HG02571 (cell line): Measurements from ENCODE around the gene PTPRR.

Experiments
- ATAC-seq: cut with Tn5 transposase; IDR thresholded peaks from one replicate; pipeline ENCODE4 v1.9.1; 2021; ENCODE audit warnings: mild to moderate bottlenecking, moderate library complexity; ENCODE audit not compliant: unreplicated experiment

Gene PTPRR

GRCh38 chr12:70652451-70652850 is 268.1 kb downstream of the PTPRR start:
- no peak for ATAC-seq

DNA sequence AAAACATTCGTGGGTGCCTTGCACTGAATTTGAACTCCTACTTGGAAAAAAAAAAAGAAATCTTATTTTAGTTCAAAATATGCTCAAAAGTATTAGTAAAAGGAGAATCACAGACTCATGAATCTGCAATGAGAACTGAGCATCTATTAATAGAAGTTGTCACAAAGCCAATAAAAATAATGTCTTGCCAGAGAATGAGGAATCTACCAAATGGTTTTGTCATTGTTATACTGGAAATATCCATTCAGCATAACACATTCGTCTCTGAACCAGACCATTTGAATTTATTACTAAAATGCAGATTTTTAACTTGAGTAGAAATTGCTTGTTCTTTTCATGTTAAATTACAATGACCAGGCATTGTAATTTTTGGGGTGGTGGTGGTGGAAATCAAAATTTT is 271.7 kb downstream of the PTPRR start:
- ATAC-seq = no peak

GRCh38 chr12:70648191-70648590 is 272.3 kb downstream of the PTPRR start:
- ATAC-seq = no peak

- ATAC-seq = no peak
Observed at GRCh38 chr12:70646850-70647249, 273.7 kb downstream of the PTPRR start.

- no peak for ATAC-seq
Observed at GRCh38 chr12:70645494-70646317, 274.8 kb downstream of the PTPRR start.

GRCh38 chr12:70644861-70645260 is 275.7 kb downstream of the PTPRR start:
- ATAC-seq = no peak

DNA sequence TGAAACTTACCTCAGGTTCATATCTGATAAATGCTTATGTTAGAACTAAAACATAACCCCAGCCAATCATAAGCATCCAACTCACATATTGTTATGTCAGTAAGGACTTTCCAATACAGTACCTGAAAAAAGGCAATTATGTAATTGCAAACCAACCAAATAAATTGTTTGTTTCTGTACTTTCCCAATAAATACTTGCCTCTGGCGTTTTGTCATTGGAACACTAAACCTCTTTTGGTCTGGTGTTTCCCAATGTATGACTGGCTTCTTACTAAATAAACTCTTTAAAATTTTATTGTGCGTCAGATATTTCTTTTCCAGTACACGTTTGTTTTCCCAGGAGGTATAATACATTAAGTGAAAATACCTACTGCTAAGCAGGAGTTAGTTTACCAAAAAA is 276.6 kb downstream of the PTPRR start:
- ATAC-seq = no peak

DNA sequence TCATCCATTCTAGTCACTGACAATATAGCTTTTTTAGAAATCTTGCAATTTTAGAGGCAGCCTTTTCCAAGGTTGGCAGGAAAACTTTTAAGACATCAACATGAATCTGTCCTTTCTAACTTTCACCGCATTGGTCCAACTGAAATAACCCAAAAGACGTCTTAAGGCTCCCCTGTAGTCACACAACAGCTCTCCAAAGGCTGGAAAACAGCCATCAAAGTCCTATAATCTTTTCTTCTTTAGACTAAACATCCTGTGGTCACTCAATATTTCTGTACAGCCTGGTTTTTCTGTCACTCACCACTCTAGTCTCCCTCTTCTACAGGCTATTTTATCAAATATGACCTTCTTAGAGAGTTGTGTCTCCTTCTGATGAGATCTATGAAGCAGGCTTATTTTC is 278.8 kb downstream of the PTPRR start:
- no peak for ATAC-seq

- ATAC-seq = no peak
Observed at GRCh38 chr12:70640901-70641300, 279.6 kb downstream of the PTPRR start.

DNA sequence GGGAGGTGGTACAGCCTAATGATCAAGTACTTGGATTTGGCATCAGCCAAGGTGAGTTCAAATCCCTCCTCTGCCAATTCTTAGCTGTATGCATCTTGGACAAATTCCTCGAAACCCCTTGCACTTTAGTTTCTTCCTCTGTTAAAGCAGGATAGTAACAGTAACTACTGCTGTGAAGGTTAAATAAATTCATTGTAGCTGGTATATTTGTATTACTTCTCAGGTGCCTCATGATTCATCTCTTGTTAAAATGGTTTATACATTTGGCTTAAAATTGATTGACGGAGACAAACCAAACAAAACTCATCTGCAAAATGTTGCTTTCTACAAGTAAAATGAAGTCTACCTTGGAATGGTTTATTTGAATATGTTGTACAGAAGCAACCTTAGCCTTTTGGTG is 281.0 kb downstream of the PTPRR start:
- no peak for ATAC-seq

- ATAC-seq = no peak
Observed at GRCh38 chr12:70638639-70639360, 281.7 kb downstream of the PTPRR start.

DNA sequence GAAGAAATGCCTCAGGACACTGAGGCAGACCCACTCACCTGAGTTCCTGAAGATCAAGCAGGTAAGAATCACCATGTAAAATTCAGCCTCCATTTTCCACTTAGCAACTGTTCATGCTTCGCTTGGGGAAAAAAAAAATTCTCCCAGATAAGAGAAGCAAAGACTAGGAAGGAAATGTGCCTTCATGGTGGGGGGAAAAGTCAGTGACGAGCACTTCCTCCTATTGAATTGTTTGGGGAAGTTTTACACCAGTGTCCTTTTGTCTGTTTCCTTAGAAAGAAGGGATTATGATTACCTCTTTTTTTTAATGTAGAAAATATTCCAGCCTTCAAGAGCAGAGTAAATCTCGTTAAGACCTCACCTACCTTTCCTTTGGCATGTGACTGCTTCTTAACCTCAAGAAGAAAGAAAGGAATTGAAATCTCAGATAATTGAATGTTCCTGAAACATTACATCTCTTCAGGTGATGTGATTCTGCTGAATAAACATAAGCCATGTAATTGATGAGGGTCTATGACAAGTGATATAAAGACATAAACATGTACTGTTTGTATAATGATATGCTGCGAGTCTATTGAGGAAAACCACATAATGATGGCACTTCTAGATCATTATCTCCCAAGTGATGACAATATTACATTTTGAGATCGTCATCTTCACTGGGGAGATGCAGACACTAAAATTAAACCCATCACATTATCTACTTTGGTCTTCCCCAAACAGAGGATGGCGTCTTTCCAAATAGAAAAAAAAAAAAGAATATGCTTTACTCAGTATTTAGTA is 283.0 kb downstream of the PTPRR start, which contains the start of gene PTPRB:
TSS of gene PTPRB (minus strand) at position 127 of the 783 bp plus-strand sequence. CDS start at position 93, 34 bp downstream.
- ATAC-seq = no peak

GRCh38 chr12:70635755-70636154 is 284.8 kb downstream of the PTPRR start:
- no peak for ATAC-seq

- ATAC-seq = no peak
Observed at GRCh38 chr12:70628701-70629480, 291.6 kb downstream of the PTPRR start.

DNA sequence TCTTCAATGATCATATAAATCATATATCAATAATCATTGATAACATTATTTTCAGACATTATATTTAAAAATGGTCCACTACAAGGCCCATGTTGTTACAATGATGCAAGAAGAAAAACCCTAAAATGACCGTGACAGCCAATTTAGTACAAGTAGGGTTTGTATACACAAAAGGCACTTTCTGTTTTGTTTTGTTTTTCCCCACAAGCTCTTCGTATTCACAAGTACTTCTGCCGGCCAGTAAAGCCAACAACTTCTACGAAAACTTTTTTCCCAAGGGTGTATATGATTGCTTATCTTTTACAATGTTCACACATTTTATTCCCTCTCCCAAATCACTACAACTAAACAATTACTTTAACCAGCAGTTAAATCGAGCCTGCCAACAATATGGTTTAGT is 292.9 kb downstream of the PTPRR start:
- no peak for ATAC-seq

- no peak for ATAC-seq
Observed at GRCh38 chr12:70626180-70626579, 294.4 kb downstream of the PTPRR start.

DNA sequence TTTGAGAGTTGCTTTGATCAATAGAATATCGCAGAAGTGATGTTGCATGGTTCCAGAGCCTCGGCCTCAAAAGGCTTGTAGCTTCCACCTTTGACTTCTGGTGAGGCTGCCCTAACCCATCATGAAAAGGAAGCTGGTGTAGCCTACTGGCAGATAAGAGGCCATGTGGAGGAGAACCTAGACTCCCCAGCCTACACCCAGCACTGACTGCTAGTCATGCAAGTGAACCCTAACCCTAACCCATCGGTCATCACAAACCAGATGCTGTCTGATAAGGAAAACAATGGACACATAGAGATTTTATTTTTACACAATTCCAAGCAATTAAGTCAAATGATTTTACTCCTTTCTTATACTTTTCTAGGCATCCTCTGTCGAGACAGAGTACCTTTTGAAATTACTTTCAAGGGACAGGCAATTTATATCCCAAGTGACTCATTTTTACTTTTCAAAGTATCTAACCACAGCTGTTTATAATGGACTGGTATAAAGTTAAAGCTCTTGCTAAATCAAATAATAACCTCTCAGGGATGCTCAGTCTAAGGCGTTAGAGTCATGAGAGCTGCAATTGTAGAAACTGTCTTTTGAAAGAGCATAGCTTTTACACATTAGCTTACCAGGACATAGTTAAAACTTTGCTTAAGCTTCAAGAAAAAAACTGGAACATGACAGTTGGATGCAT is 300.9 kb downstream of the PTPRR start:
- no peak for ATAC-seq

GRCh38 chr12:70618371-70618770 is 302.2 kb downstream of the PTPRR start:
- ATAC-seq = no peak

DNA sequence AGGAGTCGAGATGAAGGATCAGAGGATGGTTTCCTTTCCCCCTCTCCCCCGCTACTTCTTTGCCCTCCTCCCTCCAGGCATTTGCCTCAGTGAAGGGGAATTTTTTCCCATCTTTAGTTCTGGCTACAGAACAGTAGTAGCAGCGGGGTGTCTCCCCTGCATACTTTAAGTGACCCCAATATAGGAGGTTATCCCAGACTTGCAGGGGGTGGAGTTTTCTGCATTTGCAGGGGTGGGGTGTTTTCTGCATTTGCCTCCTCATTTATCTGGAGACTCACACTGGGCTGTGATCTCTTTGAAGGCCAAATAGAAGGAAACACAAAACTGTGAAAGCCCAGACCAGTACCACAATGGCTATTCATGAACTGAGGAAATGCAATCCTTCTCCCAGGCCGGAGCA is 303.1 kb downstream of the PTPRR start:
- no peak for ATAC-seq
